GM18951 (cell line): Measurements from ENCODE around the gene RPS23.

Experiments used
- POLR2A ChIP-seq: IDR thresholded peaks from 4 replicates; pipeline ENCODE4 v1.6.1; 2011; ENCODE audit warnings: mild to moderate bottlenecking; ENCODE audit not compliant: insufficient read length, insufficient read depth; ENCODE audit errors: extremely low read depth
- in situ Hi-C: fragments of 300-500 bp; cut with MboI; formaldehyde crosslinking; loops from one replicate; pipeline ENCODE4 v1.12.0; 2022; ENCODE audit warnings: low sequenced_read_pairs, mixed read lengths, inconsistent platforms; ENCODE audit not compliant: unreplicated experiment

Gene RPS23

GRCh38 chr5:82277987-82278710 is at the start of gene RPS23:
RPS23 (minus strand) TSS chr5:82278354; CDS start chr5:82278323, 31 bp downstream.
- in situ Hi-C loops = no loop called here

GRCh38 chr5:82327941-82328340 is 49.8 kb upstream of the RPS23 start:
- no peak for TF ChIP-seq POLR2A
- in situ Hi-C loops = no loop called here

More at GRCh38 chr5:82277987-82278710, at the start of gene RPS23:
- peak; percentile 91 for TF ChIP-seq POLR2A

- in situ Hi-C loops = no loop called here
- TF ChIP-seq POLR2A = no peak
These were observed 47.8 kb upstream of the RPS23 start for GRCh38 chr5:82325996-82326395.

GRCh38 chr5:82325155-82325554 is 47.0 kb upstream of the RPS23 start:
- in situ Hi-C loops = no loop called here
- TF ChIP-seq POLR2A = no peak

- in situ Hi-C loops = no loop called here
- TF ChIP-seq POLR2A = no peak
These were observed 42.8 kb upstream of the RPS23 start for GRCh38 chr5:82320966-82321365.

- TF ChIP-seq POLR2A = no peak
- in situ Hi-C loops = no loop called here
These were observed 41.7 kb upstream of the RPS23 start for GRCh38 chr5:82319651-82320376.

- in situ Hi-C loops = no loop called here
- no peak for TF ChIP-seq POLR2A
These were observed 41.0 kb upstream of the RPS23 start for GRCh38 chr5:82319192-82319591.

GRCh38 chr5:82314964-82315758 is 37.0 kb upstream of the RPS23 start:
- TF ChIP-seq POLR2A = no peak
- in situ Hi-C loops = no loop called here

GRCh38 chr5:82313016-82313415 is 34.9 kb upstream of the RPS23 start:
- no peak for TF ChIP-seq POLR2A
- in situ Hi-C loops = no loop called here

- no peak for TF ChIP-seq POLR2A
- in situ Hi-C loops = no loop called here
These were observed 34.3 kb upstream of the RPS23 start for GRCh38 chr5:82312373-82312856.

GRCh38 chr5:82309091-82309531 is 31.0 kb upstream of the RPS23 start:
- in situ Hi-C loops = no loop called here
- no peak for TF ChIP-seq POLR2A

GRCh38 chr5:82308416-82308815 is 30.3 kb upstream of the RPS23 start:
- in situ Hi-C loops = no loop called here
- no peak for TF ChIP-seq POLR2A

GRCh38 chr5:82307451-82307850 is 29.3 kb upstream of the RPS23 start:
- in situ Hi-C loops = no loop called here
- TF ChIP-seq POLR2A = no peak

- no peak for TF ChIP-seq POLR2A
- in situ Hi-C loops = no loop called here
These were observed 28.0 kb upstream of the RPS23 start for GRCh38 chr5:82306151-82306550.

- in situ Hi-C loops = no loop called here
These were observed 23.0 kb upstream of the RPS23 start for GRCh38 chr5:82301190-82301589.

More at GRCh38 chr5:82301190-82301589, 23.0 kb upstream of the RPS23 start:
- TF ChIP-seq POLR2A = no peak
